ENCODE measurements around the gene MGMT. TPM values are rescaled to one million over a fixed set of nuclear protein-coding genes. Genes with fewer than 3 reads are reported as not detected.

Gene MGMT
- total RNA-seq, 1 donor from 2014 or later: 25.9 TPM

GRCh38 chr10:129474642-129475041 is 7.6 kb downstream of the MGMT start:
- Mint-ChIP-seq H3K9me3 (ENCODE audit: unreplicated experiment) (no peaks in the 10 kb centered on the region), H3K27ac (ENCODE audit: unreplicated experiment) (peak overlapping the region; percentile 32), H3K4me3 (ENCODE audit: unreplicated experiment) (no peak overlapping the region), H3K36me3 (ENCODE audit: low read depth, unreplicated experiment) (peaks cover 12% of the 10 kb centered on the region), H3K4me1 (ENCODE audit: unreplicated experiment) (no peaks in the 10 kb centered on the region), H3K27me3 (ENCODE audit: unreplicated experiment) (peaks cover 6% of the 10 kb centered on the region)
- no peak for DNase-seq (ENCODE audit: low spot score)
- TF ChIP-seq, protein P1, sequence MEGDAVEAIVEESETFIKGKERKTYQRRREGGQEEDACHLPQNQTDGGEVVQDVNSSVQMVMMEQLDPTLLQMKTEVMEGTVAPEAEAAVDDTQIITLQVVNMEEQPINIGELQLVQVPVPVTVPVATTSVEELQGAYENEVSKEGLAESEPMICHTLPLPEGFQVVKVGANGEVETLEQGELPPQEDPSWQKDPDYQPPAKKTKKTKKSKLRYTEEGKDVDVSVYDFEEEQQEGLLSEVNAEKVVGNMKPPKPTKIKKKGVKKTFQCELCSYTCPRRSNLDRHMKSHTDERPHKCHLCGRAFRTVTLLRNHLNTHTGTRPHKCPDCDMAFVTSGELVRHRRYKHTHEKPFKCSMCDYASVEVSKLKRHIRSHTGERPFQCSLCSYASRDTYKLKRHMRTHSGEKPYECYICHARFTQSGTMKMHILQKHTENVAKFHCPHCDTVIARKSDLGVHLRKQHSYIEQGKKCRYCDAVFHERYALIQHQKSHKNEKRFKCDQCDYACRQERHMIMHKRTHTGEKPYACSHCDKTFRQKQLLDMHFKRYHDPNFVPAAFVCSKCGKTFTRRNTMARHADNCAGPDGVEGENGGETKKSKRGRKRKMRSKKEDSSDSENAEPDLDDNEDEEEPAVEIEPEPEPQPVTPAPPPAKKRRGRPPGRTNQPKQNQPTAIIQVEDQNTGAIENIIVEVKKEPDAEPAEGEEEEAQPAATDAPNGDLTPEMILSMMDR (IDR thresholded peaks at IDR 0.05; ENCODE audit: unreplicated experiment): no peak

DNA sequence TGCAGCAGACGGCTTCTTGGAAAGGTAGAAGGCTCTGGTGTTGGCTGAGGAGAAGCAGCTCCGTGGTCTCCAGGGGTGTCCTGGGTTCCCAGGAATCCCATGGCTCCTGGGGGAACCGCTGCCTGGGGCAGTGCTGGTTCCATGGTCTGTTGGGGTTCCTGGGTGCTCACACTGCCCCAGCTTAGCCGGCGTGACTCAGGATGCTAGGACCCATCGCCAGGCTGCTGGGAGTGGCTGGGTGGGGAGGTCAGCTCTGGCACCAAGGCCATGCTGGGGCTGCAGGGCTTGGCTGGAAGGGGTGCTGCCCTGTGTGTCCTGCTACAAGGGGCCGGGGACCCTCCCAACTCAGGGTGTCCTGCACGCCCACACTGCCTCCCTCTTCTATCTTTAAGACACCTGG is 9.4 kb downstream of the MGMT start:
- H3K36me3 Mint-ChIP-seq (ENCODE audit: low read depth, unreplicated experiment): peaks cover 21% of the 10 kb centered on the region
- DNase-seq (ENCODE audit: low spot score): no peak
- no peaks in the 10 kb centered on the region for H3K9me3 Mint-ChIP-seq (ENCODE audit: unreplicated experiment)
- no peak overlapping the region for H3K4me3 Mint-ChIP-seq (ENCODE audit: unreplicated experiment)
- TF ChIP-seq, protein P1 (IDR thresholded peaks at IDR 0.05; ENCODE audit: unreplicated experiment): no peak
- H3K4me1 Mint-ChIP-seq (ENCODE audit: unreplicated experiment): no peaks in the 10 kb centered on the region
- H3K27ac Mint-ChIP-seq (ENCODE audit: unreplicated experiment): no peak overlapping the region
- peaks cover 6% of the 10 kb centered on the region for H3K27me3 Mint-ChIP-seq (ENCODE audit: unreplicated experiment)

DNA sequence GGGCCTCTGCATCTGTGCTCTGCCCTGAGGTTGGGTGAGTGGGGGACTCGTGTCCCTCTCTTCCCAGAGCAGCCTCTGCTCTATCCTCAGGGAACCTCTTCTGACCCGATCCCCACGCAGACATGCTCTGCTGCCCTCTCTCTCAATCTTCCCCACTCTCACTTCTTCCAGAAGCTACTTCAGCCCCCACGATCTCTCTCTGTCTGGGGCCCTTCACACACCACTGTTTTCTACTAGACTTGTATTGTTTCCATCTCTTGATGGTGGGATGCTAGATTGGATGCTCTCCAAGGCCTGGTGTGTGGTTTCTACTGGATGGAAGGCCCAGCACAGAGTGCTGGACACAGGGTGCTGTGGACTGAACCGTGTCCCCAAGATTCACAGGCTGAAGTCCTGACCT is 10.0 kb downstream of the MGMT start:
- peaks cover 5% of the 10 kb centered on the region for H3K9me3 Mint-ChIP-seq (ENCODE audit: unreplicated experiment)
- H3K4me1 Mint-ChIP-seq (ENCODE audit: unreplicated experiment): no peaks in the 10 kb centered on the region
- DNase-seq (ENCODE audit: low spot score): no peak
- peaks cover 6% of the 10 kb centered on the region for H3K27me3 Mint-ChIP-seq (ENCODE audit: unreplicated experiment)
- H3K36me3 Mint-ChIP-seq (ENCODE audit: low read depth, unreplicated experiment): peaks cover 21% of the 10 kb centered on the region
- H3K27ac Mint-ChIP-seq (ENCODE audit: unreplicated experiment): no peak overlapping the region
- no peak overlapping the region for H3K4me3 Mint-ChIP-seq (ENCODE audit: unreplicated experiment)
- TF ChIP-seq, protein P1 (IDR thresholded peaks at IDR 0.05; ENCODE audit: unreplicated experiment): no peak

DNA sequence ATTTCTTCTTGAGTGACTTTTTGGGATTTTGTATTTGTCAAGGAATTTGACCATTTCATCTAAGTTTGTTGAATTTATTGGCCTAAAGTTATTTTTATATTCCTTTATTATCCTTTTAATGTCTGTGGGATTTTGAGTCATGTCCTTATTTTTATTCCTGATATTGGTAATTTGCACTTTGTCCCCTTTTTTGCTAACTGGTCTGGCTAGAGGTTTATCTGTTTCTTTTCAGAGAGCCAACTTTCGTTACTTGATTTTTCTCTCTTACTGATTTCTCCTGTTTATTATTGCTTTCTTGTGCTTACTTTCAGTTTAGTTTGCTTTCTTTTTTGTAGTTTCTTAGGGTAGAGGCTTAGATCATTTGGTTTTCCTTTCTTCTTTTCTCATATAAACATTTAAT is 14.6 kb downstream of the MGMT start:
- Mint-ChIP-seq H3K4me3 (ENCODE audit: unreplicated experiment) (no peak overlapping the region), H3K4me1 (ENCODE audit: unreplicated experiment) (no peaks in the 10 kb centered on the region), H3K27me3 (ENCODE audit: unreplicated experiment) (peaks cover 6% of the 10 kb centered on the region), H3K9me3 (ENCODE audit: unreplicated experiment) (peaks cover 15% of the 10 kb centered on the region), H3K36me3 (ENCODE audit: low read depth, unreplicated experiment) (peaks cover 26% of the 10 kb centered on the region), H3K27ac (ENCODE audit: unreplicated experiment) (no peak overlapping the region)
- DNase-seq (ENCODE audit: low spot score): no peak
- TF ChIP-seq, protein P1 (IDR thresholded peaks at IDR 0.05; ENCODE audit: unreplicated experiment): no peak

- H3K36me3 Mint-ChIP-seq (ENCODE audit: low read depth, unreplicated experiment): peaks cover 21% of the 10 kb centered on the region
- no peak for DNase-seq (ENCODE audit: low spot score)
- H3K9me3 Mint-ChIP-seq (ENCODE audit: unreplicated experiment): peaks cover 15% of the 10 kb centered on the region
Observed at GRCh38 chr10:129483430-129484010, 16.5 kb downstream of the MGMT start.

More at GRCh38 chr10:129483430-129484010, 16.5 kb downstream of the MGMT start:
- Mint-ChIP-seq H3K27me3 (ENCODE audit: unreplicated experiment) (no peaks in the 10 kb centered on the region), H3K27ac (ENCODE audit: unreplicated experiment) (no peak overlapping the region), H3K4me3 (ENCODE audit: unreplicated experiment) (no peak overlapping the region), H3K4me1 (ENCODE audit: unreplicated experiment) (no peaks in the 10 kb centered on the region)
- TF ChIP-seq, protein P1 (IDR thresholded peaks at IDR 0.05; ENCODE audit: unreplicated experiment): no peak
